Measurements from ENCODE around the gene POLDIP2.

- TF ChIP-seq CTCF (IDR thresholded peaks at IDR 0.05) (no peak), POLR2A (IDR thresholded peaks at IDR 0.05) (no peak)
Observed at GRCh38 chr17:28320215-28321061, 36.9 kb downstream of the POLDIP2 start.
